DOHH2 (cell line): Measurements from ENCODE around the gene KDELR3.

Experiments used
- H3F3A ChIP-seq: fragments of 200-600 bp; sonication (generic), shearing (Covaris generic); 2 replicates; pipeline ENCODE4 v1.6.0; 2016; ENCODE audit warnings: antibody characterized with exemption, mild to moderate bottlenecking; ENCODE audit not compliant: control insufficient read depth, insufficient read depth
- H3K27ac ChIP-seq: fragments of 200-600 bp; sonication (generic); 2 replicates; pipeline ENCODE4 v1.5.1; 2014; ENCODE audit warnings: low read depth, mild to moderate bottlenecking, low read length, moderate library complexity
- H3K27me3 ChIP-seq: fragments of 200-600 bp; sonication (generic); 2 replicates; pipeline ENCODE4 v1.6.1; 2014; ENCODE audit warnings: mild to moderate bottlenecking, low read length, mixed read lengths; ENCODE audit not compliant: control insufficient read depth
- H3K36me3 ChIP-seq: fragments of 200-600 bp; sonication (generic); 2 replicates; pipeline ENCODE4 v1.6.1; 2014; ENCODE audit warnings: mild to moderate bottlenecking, low read length, moderate library complexity, mixed read lengths; ENCODE audit not compliant: control insufficient read depth
- H3K4me1 ChIP-seq: fragments of 200-600 bp; sonication (generic); 2 replicates; pipeline ENCODE4 v1.6.1; 2014; ENCODE audit warnings: mild to moderate bottlenecking, low read length, mixed read lengths; ENCODE audit not compliant: control insufficient read depth
- H3K4me2 ChIP-seq: fragments of 200-600 bp; sonication (generic); 2 replicates; pipeline ENCODE4 v1.6.0; 2014; ENCODE audit warnings: mild to moderate bottlenecking, low read length, moderate library complexity
- H3K4me3 ChIP-seq: fragments of 200-600 bp; sonication (generic); 2 replicates; pipeline ENCODE4 v1.5.1; 2014; ENCODE audit warnings: mild to moderate bottlenecking, low read length, mixed read lengths
- H3K79me2 ChIP-seq: fragments of 200-600 bp; sonication (generic); 2 replicates; pipeline ENCODE4 v1.6.1; 2014; ENCODE audit warnings: mild to moderate bottlenecking, low read length, mixed read lengths; ENCODE audit not compliant: control insufficient read depth
- H3K9me2 ChIP-seq: fragments of 200-600 bp; sonication (generic); replicated peaks from 2 replicates; pipeline ENCODE4 v1.6.1; 2014; ENCODE audit warnings: mild to moderate bottlenecking, low read length, mixed read lengths; ENCODE audit not compliant: control insufficient read depth
- H3K9me3 ChIP-seq: fragments of 200-600 bp; sonication (generic); 2 replicates; pipeline ENCODE4 v1.6.1; 2014; ENCODE audit warnings: antibody characterized with exemption, low read length, mixed read lengths; ENCODE audit not compliant: control insufficient read depth, insufficient read depth
- H4K20me1 ChIP-seq: fragments of 200-600 bp; sonication (generic); 2 replicates; pipeline ENCODE4 v1.6.0; 2014; ENCODE audit warnings: low read depth, mild to moderate bottlenecking, antibody characterized with exemption, low read length, moderate library complexity; ENCODE audit not compliant: control insufficient read depth, insufficient read depth
- CTCF ChIP-seq: fragments of 200-600 bp; sonication (generic); IDR thresholded peaks from one replicate; pipeline ENCODE4 v1.5.1; 2014; ENCODE audit warnings: antibody characterized with exemption, mild to moderate bottlenecking, low read depth, low read length; ENCODE audit not compliant: poor library complexity, severe bottlenecking
- EZH2phosphoT487 ChIP-seq: fragments of 200-600 bp; sonication (generic); IDR thresholded peaks from 2 replicates; pipeline ENCODE4 v1.6.1; 2017; ENCODE audit warnings: borderline replicate concordance, mild to moderate bottlenecking, antibody characterized with exemption, low read length, moderate library complexity, mixed read lengths

The KDELR3 gene

GRCh38 chr22:38452373-38453065 is 15.4 kb upstream of the KDELR3 start:
- TF ChIP-seq CTCF (no peak), EZH2phosphoT487 (no peak)
- no peaks in the 10 kb centered on the region for H4K20me1 ChIP-seq

GRCh38 chr22:38453066-38453672 is 14.7 kb upstream of the KDELR3 start:
- Histone ChIP-seq H3K4me1 (peaks cover 5% of the 10 kb centered on the region), H3F3A (no peaks in the 10 kb centered on the region), H3K4me2 (no peak overlapping the region), H3K4me3 (no peak overlapping the region), H3K9me2 (no peaks in the 10 kb centered on the region), H3K36me3 (no peaks in the 10 kb centered on the region), H4K20me1 (no peaks in the 10 kb centered on the region), H3K79me2 (no peaks in the 10 kb centered on the region), H3K9me3 (no peaks in the 10 kb centered on the region), H3K27me3 (peaks cover 47% of the 10 kb centered on the region), H3K27ac (no peak overlapping the region)
- no peak for TF ChIP-seq CTCF
- TF ChIP-seq EZH2phosphoT487 = no peak

More at GRCh38 chr22:38452373-38453065, 15.4 kb upstream of the KDELR3 start:
- Histone ChIP-seq H3K4me1 (peaks cover 5% of the 10 kb centered on the region), H3F3A (no peaks in the 10 kb centered on the region), H3K79me2 (no peaks in the 10 kb centered on the region), H3K36me3 (no peaks in the 10 kb centered on the region), H3K9me2 (no peaks in the 10 kb centered on the region), H3K9me3 (no peaks in the 10 kb centered on the region), H3K27ac (no peak overlapping the region), H3K27me3 (peaks cover 44% of the 10 kb centered on the region), H3K4me2 (no peak overlapping the region), H3K4me3 (no peak overlapping the region)

GRCh38 chr22:38453996-38454352 is 13.9 kb upstream of the KDELR3 start:
- no peaks in the 10 kb centered on the region for H3K9me3 ChIP-seq
- no peak overlapping the region for H3K4me2 ChIP-seq
- peaks cover 54% of the 10 kb centered on the region for H3K27me3 ChIP-seq
- H3K4me3 ChIP-seq = no peak overlapping the region
- H3K36me3 ChIP-seq = no peaks in the 10 kb centered on the region
- H3F3A ChIP-seq = no peaks in the 10 kb centered on the region
- H3K79me2 ChIP-seq = no peaks in the 10 kb centered on the region
- no peaks in the 10 kb centered on the region for H3K9me2 ChIP-seq
- H3K27ac ChIP-seq = no peak overlapping the region
- H3K4me1 ChIP-seq = peaks cover 5% of the 10 kb centered on the region
- no peaks in the 10 kb centered on the region for H4K20me1 ChIP-seq
- TF ChIP-seq EZH2phosphoT487 (no peak), CTCF (no peak)
